ENCODE data around the gene PTGR2. TPM values are rescaled to one million over a fixed set of nuclear protein-coding genes. Genes with fewer than 3 reads are reported as not detected.
A peak's percentile ranks its signal among the peaks of the same experiment; 100 is the strongest.
"Not testable (repeated sequence)": the region's sequence is repeated elsewhere in the genome, so short reads cannot be mapped to it uniquely, and the experiment has no call there.

Gene PTGR2
- total RNA-seq, 1 donor from 2014 or later = 7.5 TPM

GRCh38 chr14:73833530-73834260, 17.9 kb upstream of the PTGR2 start:
- DNase-seq = peak; percentile 77

DNA sequence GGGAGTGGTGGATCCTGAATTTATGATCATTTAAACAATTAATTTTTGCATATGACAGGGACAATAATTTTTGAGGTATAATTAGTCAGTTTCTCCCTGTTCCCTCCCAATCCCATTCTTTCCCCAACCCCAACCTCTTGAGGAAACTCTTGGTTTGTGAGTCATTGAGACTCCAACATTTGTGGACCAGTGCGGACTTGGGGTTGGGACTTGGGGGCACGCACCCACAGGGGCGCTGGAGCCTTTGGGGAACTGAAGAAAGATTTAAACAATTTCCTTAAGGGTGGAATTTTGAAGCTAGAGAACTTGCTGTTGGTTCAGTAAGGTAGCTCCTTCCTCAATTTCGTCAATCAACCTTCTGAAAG, 17.4 kb upstream of the PTGR2 start:
- no peak for DNase-seq

- DNase-seq = not testable (repeated sequence)
Observed at GRCh38 chr14:73838293-73839034, 13.2 kb upstream of the PTGR2 start.

- no peak for DNase-seq
Observed at GRCh38 chr14:73842201-73842600, 9.4 kb upstream of the PTGR2 start.

DNA sequence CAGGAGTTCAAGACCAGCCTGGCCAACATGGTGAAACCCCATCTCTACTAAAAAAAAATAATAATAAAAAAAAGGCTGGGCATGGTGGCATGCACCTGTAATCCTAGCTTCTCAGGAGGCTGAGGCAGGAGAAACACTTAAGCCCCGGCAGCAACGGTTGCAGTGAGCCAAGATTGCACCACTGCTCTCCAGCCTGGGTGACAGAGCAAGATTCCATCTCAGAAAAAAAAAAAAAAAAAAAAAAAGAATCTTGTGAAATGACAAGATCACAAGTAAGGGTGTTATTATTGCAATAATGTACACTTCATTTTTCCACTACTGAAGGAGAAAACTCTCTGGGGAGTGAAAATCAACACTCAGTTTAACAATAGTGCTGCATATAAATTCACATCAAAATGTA, 8.8 kb upstream of the PTGR2 start:
- DNase-seq = no peak

DNA sequence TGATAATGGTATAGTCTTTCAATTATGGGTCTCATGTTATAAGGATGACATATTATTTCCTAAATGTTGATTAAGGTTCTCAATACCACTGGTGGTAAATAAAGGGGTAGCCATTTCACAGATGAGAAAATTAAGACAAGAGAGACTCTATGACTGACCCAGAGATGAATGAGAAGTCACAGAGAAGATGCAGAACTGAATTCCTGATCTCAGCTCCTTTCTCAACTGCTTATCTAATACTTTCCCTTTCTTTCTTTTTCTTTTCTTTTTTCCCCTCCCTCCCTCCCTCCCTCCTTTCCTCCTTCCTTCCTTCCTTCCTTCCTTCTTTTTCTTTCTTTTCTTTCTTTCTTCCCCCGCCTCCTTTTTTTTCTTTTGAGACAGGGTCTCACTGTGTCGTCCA, 8.3 kb upstream of the PTGR2 start:
- DNase-seq = no peak

DNA sequence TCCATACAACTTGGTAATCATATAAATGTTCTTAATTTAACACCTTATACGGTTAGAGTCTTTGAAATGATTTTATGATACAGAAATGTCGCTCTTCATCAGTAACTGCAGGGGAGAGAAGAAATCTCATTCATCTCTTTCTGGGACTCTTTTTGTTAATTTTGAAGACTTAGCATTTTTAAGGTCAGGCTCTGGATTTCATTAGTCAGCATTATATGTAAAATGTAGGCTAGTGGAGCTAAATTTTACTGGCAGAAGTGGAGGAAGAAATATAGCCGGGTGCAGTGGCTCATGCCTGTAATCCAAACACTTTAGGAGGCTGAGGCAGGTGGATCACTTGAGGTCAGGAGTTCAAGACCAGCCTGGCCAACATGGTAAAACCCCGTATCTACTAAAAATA, 4.7 kb upstream of the PTGR2 start:
- no peak for DNase-seq

DNA sequence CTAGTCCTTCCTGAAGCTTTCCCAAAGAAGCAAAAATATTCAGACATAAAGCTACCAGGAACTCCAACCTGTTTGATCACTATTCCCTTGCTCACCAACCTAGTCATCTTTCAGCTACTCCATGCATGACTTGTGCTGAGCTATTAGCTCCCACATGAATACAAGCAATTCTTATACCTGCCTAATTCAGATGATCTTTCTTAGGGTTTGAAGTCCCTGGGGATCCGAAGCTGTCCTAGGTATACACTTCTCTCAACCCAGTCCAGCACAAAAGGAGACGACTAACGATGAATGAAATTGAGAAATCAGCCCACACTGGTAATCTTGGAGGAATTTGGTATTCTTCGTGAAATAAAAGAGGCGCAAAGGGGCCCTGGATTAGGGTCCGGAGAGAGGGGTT, 631 bp upstream of the PTGR2 start:
- peak; percentile 50 for DNase-seq

GRCh38 chr14:73859145-73859544, 7.5 kb downstream of the PTGR2 start:
- no peak for DNase-seq

DNA sequence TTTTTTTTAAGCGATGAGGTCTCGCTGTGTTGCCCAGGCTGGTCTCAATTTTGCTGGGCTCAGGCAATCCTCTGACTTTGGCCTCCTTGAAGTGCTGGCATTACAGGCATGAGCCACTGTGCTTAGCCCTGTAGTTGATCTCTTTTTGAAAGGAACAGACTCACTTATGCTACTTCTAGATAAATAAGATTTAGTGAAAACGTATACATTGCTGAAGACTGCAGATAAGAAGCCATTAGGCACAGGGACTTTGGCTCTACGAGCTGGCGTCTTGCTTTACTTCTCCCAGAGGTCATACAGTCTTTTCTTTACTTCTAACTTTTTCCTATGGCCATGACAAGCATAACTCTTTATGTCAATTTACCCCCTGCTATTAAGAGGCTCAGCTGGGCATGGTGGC, 9.4 kb downstream of the PTGR2 start:
- no peak for DNase-seq

GRCh38 chr14:73862480-73862879, 10.8 kb downstream of the PTGR2 start:
- DNase-seq = no peak

GRCh38 chr14:73863209-73863608, 11.6 kb downstream of the PTGR2 start:
- DNase-seq = no peak

GRCh38 chr14:73865534-73866113, 14.0 kb downstream of the PTGR2 start:
- DNase-seq = no peak

- not testable (repeated sequence) for DNase-seq
Observed at GRCh38 chr14:73869754-73870153, 18.1 kb downstream of the PTGR2 start.

DNA sequence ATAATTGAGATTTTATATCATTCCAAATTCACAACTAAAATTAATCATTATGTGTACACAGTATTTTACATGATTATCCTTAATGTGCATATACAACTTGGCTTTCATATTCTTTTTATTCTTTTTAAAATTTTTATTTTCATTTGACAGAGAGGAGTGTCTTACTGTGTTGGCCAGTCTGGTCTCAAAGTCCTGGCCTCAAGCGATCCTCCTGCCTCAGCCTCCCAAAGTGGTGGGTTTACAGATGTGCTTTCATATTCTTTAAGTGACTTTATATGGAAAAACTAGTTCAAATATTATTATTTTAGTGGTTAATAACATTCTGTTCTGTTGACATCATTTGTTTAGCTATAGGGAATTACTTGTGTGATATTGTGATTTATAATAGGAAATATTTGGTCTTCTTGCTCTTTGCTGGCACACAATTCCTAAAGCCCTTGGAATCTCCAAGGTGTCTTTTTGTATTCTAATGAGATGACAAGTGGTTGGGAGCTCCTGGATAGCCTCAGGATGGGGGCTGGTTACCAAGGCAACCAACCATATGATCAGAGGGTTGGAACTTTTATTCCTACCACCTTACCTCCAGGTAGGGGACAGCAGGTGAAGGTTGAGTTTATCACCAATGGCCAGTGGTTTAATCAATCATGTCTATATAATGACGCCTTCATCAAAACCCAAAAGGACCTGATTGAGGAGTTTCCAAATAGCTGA, 19.0 kb downstream of the PTGR2 start:
- DNase-seq = no peak

- no peak for DNase-seq
Observed at GRCh38 chr14:73873660-73874059, 22.0 kb downstream of the PTGR2 start.

GRCh38 chr14:73877790-73878189, 26.2 kb downstream of the PTGR2 start:
- DNase-seq = no peak

DNA sequence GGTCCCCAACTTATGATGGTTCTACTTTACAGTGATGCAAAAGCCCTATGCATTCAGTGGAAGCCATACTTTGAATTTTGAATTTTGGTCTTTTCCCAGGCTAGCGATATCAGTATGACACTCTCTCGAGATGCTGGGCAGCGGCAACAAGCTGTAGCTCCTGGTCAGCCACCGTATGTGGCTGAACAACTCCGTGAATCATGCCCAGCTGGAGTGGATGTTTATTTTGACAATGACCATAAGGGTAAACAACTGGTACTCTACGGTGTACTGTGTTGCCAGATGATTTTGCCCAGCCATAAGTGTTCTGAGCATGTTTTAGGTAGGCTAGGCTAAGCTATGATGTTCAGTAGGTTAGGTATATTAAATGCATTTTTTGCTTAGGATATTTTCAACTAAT, 26.8 kb downstream of the PTGR2 start:
- DNase-seq = no peak

- no peak for DNase-seq
Observed at GRCh38 chr14:73879027-73879426, 27.4 kb downstream of the PTGR2 start.

GRCh38 chr14:73884438-73885190, 33.0 kb downstream of the PTGR2 start:
- DNase-seq = no peak

DNA sequence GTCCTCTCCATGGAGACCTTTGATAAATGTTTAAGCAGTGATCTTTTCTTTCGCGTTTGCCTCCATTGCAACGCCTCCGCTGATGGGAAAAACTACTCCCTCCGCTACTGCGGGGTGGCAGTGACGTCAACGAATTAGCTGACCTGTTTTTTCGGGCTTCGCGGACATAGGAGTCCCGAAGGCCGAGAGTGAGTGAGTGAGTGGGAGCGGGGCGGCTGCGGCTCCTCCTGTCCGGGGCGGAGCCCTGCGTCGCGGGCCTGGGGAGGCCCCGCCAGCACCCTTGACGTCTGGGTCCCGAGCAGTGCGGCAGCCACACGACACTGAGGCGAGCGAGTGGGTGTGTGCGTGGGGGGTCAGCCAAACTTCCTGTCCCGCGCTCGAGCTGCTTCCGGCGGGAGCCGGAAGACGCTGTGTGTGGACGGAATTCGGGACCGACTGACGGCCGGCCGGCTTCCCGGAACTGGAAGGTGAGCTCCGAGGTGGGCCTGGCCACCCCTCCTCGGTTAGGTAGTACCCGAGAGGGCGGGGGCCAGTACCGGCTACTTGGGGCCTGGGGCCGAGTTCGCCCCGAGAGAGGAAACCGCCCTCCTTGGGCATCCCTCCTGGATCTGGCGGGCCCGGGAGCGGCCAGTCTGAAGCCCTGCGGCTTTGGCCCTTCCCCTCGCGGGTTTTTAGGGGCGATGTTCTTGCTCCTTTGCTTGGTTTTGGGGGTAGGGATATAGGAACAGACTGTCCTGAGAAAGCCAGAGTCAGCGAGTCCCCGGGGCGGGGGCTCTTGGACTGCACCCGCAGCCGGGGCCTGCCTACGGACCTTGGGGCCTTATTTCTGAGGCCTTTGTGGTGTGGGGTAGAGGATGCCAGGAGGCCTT, 35.1 kb downstream of the PTGR2 start, which contains the start of gene ZNF410:
Gene ZNF410 (plus strand): TSS at position 411 of the 869 bp plus-strand sequence. CDS start 5,317 bp downstream, outside the sequence.
- DNase-seq = peak; percentile 97
